HG02970 (cell line): ENCODE measurements around the gene ACSF2.

Experiments used
- ATAC-seq: cut with Tn5 transposase; IDR thresholded peaks from one replicate; pipeline ENCODE4 v1.9.1; 2021; ENCODE audit warnings: mild to moderate bottlenecking, moderate library complexity, moderate number of reproducible peaks; ENCODE audit not compliant: unreplicated experiment, low FRiP score

The ACSF2 gene

GRCh38 chr17:50432125-50432762 lies 6.2 kb downstream of the ACSF2 start:
- no peak for ATAC-seq

- no peak for ATAC-seq
Measured at GRCh38 chr17:50437409-50437808, 11.4 kb downstream of the ACSF2 start.

GRCh38 chr17:50439008-50439407 lies 13.0 kb downstream of the ACSF2 start:
- ATAC-seq: no peak

- no peak for ATAC-seq
Measured at GRCh38 chr17:50440172-50440837, 14.3 kb downstream of the ACSF2 start.

- ATAC-seq: no peak
Measured at GRCh38 chr17:50440838-50441829, 15.1 kb downstream of the ACSF2 start.

GRCh38 chr17:50443505-50443974 lies 17.5 kb downstream of the ACSF2 start:
- no peak for ATAC-seq

- ATAC-seq: no peak
Measured at GRCh38 chr17:50444841-50445715, 19.1 kb downstream of the ACSF2 start.

GRCh38 chr17:50445730-50446325 lies 19.8 kb downstream of the ACSF2 start:
- no peak for ATAC-seq

GRCh38 chr17:50447870-50448595 lies 22.0 kb downstream of the ACSF2 start:
- no peak for ATAC-seq

- ATAC-seq: no peak
Measured at GRCh38 chr17:50448643-50449042, 22.6 kb downstream of the ACSF2 start.

GRCh38 chr17:50451943-50452629 lies 26.1 kb downstream of the ACSF2 start:
- ATAC-seq: no peak

- ATAC-seq: no peak
Measured at GRCh38 chr17:50452630-50453300, 26.7 kb downstream of the ACSF2 start.

GRCh38 chr17:50453901-50454300 lies 27.9 kb downstream of the ACSF2 start:
- no peak for ATAC-seq

- ATAC-seq: no peak
Measured at GRCh38 chr17:50457621-50458020, 31.6 kb downstream of the ACSF2 start.

GRCh38 chr17:50458270-50458669 lies 32.3 kb downstream of the ACSF2 start:
- no peak for ATAC-seq

GRCh38 chr17:50458701-50459676 lies 33.0 kb downstream of the ACSF2 start:
- ATAC-seq: no peak

- ATAC-seq: no peak
Measured at GRCh38 chr17:50459756-50460155, 33.7 kb downstream of the ACSF2 start.
